ENCODE results near the gene RNF19B.
"Not testable (repeated sequence)": the region's sequence is repeated elsewhere in the genome, so short reads cannot be mapped to it uniquely, and the experiment has no call there.

The RNF19B gene

GRCh38 chr1:32964461-32965250 lies at the start of gene RNF19B:
RNF19B (minus strand) TSS chr1:32964809; CDS start chr1:32964685, 124 bp downstream.
- peak; percentile 97 for DNase-seq (ENCODE audit: low spot score)

- no peak for DNase-seq (ENCODE audit: low spot score)
These were observed 49.2 kb upstream of the RNF19B start for GRCh38 chr1:33013791-33014190.

- DNase-seq (ENCODE audit: low spot score): no peak
These were observed 47.6 kb upstream of the RNF19B start for GRCh38 chr1:33012165-33012564.

DNA sequence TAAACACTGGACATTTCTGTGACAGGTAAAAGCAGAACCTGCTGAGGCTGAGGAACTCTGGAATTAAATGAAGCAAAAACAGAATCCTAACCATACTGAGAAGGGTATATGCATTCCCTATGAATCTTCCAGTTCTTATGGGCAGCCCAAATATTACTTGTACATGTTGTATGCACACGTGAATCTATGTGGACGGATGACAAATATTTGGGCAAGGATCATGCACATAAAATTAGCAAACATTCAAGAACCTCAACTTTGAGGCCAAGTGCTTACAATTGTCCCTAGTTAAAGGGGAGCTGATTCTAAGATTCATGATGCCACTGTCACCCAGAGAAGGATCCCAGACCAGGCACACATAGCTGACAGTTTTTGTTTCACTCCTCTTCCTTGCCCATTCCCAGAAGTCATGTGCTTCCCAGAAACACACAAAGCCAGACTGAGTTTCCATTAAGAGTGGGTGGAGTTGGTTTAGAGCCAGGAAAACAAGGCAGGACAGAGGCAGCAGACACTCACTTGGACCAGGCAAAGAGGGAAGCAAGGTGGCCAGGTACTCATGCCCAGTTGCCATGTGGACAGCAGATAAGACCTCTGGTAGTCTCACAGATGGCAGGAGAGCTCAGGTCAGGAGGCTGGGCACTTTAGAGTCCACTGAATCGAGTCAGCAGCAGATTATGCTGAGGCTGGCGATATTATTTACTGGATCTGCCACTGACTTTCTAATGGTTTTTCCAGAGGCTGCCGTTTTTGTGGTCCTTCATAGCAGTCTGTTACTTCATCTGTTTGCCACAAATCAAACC lies 46.5 kb upstream of the RNF19B start:
- no peak for DNase-seq (ENCODE audit: low spot score)

GRCh38 chr1:33009561-33009960 lies 45.0 kb upstream of the RNF19B start:
- DNase-seq (ENCODE audit: low spot score): no peak

DNA sequence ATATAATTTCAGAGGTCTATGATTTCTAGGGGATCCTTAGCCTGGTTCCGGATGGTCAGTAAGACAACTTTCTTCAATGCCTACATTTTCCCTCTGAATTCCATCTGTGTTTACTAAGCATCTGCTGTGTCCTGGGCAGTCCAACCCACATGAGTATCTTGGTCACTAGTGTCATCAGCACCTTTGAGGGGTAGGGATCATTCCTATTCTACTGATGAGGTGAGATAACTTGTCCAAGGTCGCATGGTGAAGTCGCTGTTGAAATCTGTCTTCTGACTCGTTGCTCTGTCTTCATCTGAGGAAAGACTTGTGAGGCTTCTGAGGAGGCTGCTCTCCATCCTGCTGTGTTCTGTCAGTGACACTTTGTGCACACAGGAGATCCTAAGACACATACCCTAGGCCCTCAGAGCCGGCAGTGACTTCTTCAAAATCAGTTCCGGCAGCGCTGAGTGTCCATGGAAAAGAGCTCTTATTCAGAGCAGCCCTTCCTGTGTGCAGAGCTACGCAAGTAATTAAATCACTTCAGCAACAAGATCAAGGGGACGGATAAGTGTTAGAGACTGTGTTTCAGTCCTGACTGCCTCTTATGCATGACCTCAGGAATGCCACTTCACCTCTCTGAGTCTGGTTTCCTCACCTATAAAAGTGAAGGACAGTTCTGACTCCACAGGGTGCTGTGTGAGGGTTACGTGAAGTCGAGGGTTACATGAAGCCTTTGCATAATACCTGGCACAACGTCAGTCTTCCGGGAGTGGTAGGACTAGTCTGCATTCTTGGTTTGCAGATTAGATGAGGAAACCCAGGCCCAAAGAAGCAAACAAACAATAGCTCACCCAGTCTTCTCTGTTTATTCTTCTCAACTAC lies 43.7 kb upstream of the RNF19B start:
- no peak for DNase-seq (ENCODE audit: low spot score)

- DNase-seq (ENCODE audit: low spot score): peak; percentile 25
These were observed 42.8 kb upstream of the RNF19B start for GRCh38 chr1:33007190-33008050.

DNA sequence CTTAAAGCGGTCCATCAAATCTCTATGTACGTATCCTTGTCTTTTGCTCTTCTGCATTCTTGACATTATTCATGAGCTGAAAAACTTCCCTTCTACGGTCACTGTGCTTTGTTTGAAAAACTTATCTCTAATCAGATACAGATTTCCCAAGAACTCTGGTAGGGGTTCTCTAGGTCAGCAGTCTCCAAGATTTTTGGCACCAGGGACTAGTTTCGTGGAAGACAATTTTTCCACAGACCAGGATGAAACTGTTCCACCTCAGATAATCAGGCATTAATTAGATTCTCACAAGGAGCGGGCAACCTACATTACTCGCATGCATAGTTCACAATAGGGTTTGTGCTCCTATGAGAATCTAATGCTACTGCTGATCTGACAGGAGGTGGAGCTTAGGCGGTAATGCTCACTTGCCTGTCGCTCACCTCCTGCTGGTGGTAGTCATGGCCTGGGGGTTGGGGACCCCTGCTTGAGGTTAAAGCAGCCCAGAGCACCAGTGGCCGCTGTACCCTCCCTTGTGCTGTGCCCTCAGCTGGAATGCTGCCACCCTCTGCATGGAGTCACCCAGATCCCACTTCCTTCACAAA lies 41.3 kb upstream of the RNF19B start:
- DNase-seq (ENCODE audit: low spot score): no peak

- DNase-seq (ENCODE audit: low spot score): no peak
These were observed 40.7 kb upstream of the RNF19B start for GRCh38 chr1:33005117-33005837.

- no peak for DNase-seq (ENCODE audit: low spot score)
These were observed 40.0 kb upstream of the RNF19B start for GRCh38 chr1:33004613-33005012.

DNA sequence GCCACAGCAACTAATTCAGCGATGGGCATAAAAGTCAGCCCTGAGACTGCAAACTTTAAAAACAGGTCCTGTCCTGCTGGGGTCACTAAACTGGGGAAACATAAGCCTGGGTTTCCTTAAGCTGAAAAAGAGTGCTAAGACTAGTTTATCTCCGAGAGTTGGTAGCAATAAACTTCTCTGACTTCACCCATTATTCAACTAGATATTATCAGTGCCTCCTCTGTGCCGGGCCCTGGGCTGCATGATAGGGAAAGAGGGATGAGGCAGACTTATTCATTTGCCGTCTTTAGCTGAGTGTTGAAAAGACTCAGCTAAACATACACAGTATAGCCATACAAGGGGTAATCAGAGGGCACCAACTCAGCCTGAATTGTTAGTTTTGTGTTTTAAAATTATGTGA lies 39.0 kb upstream of the RNF19B start:
- DNase-seq (ENCODE audit: low spot score): no peak

- DNase-seq (ENCODE audit: low spot score): no peak
These were observed 37.4 kb upstream of the RNF19B start for GRCh38 chr1:33002006-33002405.

DNA sequence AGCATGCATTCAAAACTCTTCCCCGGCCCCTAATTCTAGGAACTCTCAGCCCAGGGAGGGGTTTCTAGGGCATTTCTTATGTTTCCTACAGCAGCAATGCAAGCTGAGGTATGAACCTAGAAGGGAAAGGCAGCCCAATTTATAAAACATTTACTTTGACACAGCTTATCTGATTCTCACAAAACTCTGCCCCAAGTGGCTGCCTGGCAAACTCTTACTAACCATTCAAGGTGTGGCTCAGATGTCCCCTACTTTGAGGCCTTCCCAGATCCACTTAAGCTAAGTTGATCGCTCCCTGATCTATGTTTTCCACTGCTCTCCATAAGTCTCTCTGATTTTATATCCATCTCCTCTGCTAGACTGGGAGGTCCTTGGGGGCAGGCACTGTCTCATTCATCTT lies 36.7 kb upstream of the RNF19B start:
- DNase-seq (ENCODE audit: low spot score): peak; percentile 24

DNA sequence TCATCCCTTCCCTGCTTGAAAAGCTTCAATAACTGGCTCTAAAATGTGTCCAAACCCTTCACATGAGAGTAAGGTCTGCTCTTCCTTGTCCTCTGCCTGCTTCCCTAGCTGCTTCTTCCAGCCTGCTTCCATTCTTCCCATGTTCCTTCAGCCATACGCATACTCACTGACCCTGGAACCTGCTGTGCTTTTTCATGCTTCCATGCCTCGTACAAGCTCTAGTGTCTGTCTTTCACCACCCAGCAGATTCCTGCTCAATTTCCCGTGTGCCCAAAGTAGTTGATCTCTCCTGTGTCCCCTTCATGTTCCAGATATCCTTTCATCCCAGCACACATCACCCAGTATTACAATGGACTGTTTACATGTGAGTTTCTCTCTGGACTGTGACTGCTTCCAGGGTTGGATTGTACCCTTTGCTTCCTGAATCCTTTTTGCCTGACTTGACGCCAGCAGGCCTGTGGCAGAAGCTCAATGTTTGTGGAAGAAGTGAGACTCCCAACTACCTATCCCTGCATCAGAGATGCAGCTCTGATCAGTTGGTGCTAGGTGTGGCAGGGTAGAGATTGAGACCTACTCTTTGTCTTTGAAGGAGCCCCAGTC lies 35.9 kb upstream of the RNF19B start:
- DNase-seq (ENCODE audit: low spot score): no peak

DNA sequence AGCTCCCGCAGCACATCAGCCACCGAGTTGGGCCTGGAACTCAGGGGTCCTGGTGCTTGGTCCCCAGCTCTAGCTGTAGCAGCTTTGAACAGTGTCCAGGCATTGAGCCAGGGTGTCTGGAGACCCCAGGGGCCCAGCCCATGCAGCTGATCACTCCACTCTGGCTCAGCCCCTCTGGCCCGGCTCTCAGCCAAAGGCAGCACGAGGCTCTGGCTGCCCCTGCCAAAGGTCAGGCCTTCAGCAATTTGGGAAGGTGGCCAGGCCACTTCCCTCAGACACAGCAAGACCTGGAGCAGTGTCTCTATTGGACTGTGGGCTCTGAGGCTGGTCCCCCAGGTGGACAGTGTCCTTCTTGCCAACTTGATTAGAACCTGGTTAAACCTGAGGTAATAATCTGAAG lies 34.4 kb upstream of the RNF19B start:
- DNase-seq (ENCODE audit: low spot score): no peak

- no peak for DNase-seq (ENCODE audit: low spot score)
These were observed 33.5 kb upstream of the RNF19B start for GRCh38 chr1:32998064-32998463.

DNA sequence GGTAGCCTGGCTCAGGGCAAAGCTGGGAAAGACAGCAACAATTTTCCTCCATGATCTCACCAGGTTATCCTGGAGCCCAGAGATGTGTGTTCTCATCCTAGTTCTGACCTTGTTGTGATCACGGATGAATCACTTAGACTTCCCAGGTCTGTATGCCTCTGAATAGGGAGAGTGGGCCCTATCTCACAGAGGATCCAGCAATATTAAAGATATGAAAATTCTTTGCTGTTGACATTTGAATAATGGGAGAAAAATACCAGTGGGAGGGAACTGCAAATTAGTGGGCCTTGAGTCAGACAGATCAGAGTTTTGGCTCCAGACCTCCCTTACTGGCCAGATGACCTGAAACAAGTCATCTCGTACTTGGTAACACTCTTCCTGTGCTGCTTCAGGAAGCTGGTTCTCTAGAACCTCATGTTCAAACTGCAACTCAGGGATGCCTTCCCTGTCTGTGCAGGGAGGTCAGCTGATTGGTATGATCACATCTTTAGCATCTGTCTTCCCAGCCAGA lies 32.8 kb upstream of the RNF19B start:
- no peak for DNase-seq (ENCODE audit: low spot score)

- DNase-seq (ENCODE audit: low spot score): not testable (repeated sequence)
These were observed 28.7 kb upstream of the RNF19B start for GRCh38 chr1:32993324-32993636.

DNA sequence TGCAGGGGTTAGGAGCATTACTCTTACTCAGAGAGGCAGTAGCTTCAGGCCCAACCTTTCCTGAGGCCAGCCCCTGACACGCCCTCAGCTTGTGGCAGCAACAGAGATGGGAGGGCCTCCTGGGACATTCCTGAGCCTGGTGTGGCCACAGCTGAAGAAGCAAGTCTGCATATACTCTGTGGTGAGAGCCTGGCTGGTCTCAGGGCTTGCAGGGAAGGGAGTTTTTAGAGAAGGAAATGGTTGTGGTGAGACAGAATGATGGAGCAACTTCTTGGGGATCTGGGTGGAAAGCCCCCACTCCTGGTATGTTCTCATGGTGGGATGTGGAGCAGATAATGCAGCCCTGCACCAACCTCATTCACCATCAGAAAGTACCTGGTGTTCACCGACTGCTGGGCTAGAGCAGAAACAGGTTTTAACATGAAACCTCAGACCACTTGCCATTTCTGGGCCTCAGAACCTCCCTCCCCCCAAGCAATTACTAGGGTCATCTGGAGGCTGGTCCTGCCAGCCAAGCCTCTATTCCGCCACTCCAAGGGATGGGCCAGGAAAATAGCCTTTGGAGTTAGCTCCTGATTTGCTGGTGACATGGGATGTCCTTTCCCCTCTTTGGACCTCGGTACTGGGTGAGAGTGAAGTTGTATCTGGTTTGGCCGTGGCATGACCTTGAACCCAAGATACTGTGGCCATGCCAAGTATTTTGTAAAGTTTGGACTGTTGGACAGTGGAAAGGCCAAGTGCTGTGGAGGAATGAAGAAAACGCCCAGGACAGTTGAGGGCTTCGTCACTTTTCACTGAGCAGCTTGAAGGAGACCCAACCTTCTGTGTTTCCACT lies 28.1 kb upstream of the RNF19B start:
- peak; percentile 80 for DNase-seq (ENCODE audit: low spot score)

All from germinal center (tissue), 1 donor.